SK-N-SH (cell line): Measurements from ENCODE around the gene LAMTOR1. TPM values are rescaled to one million over a fixed set of nuclear protein-coding genes. Genes with fewer than 3 reads are reported as not detected.

Experiments
- CTCF ChIA-PET: fragments of 300-600, 350-600 bp; formaldehyde crosslinking; extraction: SDS; loops from one replicate; lab custom pipeline; 2021; lab: Yijun Ruan, JAX
- POLR2A ChIA-PET: fragments of 350-600 bp; sonication (Branson Sonifier 250); formaldehyde crosslinking; extraction: SDS; loops from one replicate; lab custom pipeline; 2020; ENCODE audit warnings: antibody characterized with exemption, inconsistent platforms; lab: Yijun Ruan, JAX
- DNase-seq: peaks from one replicate; pipeline ENCODE4 v3.0.0; 2012
- H2AFZ ChIP-seq: fragments of 200-600 bp; sonication (generic); 2 replicates; pipeline ENCODE4 v1.8.1; 2016; ENCODE audit warnings: antibody characterized with exemption, mild to moderate bottlenecking, low read depth
- H3F3A ChIP-seq: fragments of 200-600 bp; sonication (generic); replicated peaks from 2 replicates; pipeline ENCODE3; 2016; ENCODE audit warnings: antibody characterized with exemption, mild to moderate bottlenecking; ENCODE audit not compliant: insufficient read depth
- H3K27ac ChIP-seq, 2 experiments: fragments of 200-500 bp in 1 of 2; fragments of 200-600 bp in 1 of 2; sonication (Bioruptor generic) in 1 of 2; sonication (generic), shearing (Covaris generic) in 1 of 2; 2 replicates each; pipeline versions ENCODE4 v1.5.1 to v1.6.1; 2014 to 2016; ENCODE audit warnings: low read depth in 2 of 2, inconsistent platforms in 1 of 2, low read length in 1 of 2, mild to moderate bottlenecking in 1 of 2, mixed read lengths in 1 of 2
- H3K27me3 ChIP-seq: fragments of 200-600 bp; sonication (generic), shearing (Covaris generic); 2 replicates; pipeline ENCODE4 v1.6.1; 2016; ENCODE audit warnings: mixed run types; ENCODE audit not compliant: insufficient read depth
- H3K36me3 ChIP-seq, 2 experiments: fragments of 200-500 bp in 1 of 2; fragments of 200-600 bp in 1 of 2; sonication (Bioruptor generic) in 1 of 2; sonication (generic) in 1 of 2; replicated peaks in 1 of 2; 2 replicates each; pipeline versions ENCODE3 to v1.5.1; 2014 to 2016; ENCODE audit warnings: low read length in 1 of 2, mild to moderate bottlenecking in 1 of 2; ENCODE audit not compliant: insufficient read depth in 2 of 2, control insufficient read depth in 1 of 2
- H3K4me1 ChIP-seq, 2 experiments: fragments of 200-500 bp in 1 of 2; fragments of 200-600 bp in 1 of 2; sonication (Bioruptor generic) in 1 of 2; sonication (generic), shearing (Covaris generic) in 1 of 2; 2 replicates each; pipeline versions ENCODE4 v1.5.1 to v1.6.1; 2014 to 2016; ENCODE audit warnings: low read depth in 1 of 2, low read length in 1 of 2, mixed run types in 1 of 2; ENCODE audit not compliant: insufficient read depth in 2 of 2, control insufficient read depth in 1 of 2
- H3K4me2 ChIP-seq: fragments of 200-600 bp; sonication (generic), shearing (Covaris generic); 2 replicates; pipeline ENCODE4 v1.6.1; 2017; ENCODE audit warnings: mixed run types
- H3K4me3 ChIP-seq, 2 experiments: fragments of 200-500 bp in 1 of 2; fragments of 200-600 bp in 1 of 2; sonication (Bioruptor generic) in 1 of 2; sonication (generic), shearing (Covaris generic) in 1 of 2; 2 replicates each; pipeline versions ENCODE4 v1.5.1 to v1.8.1; 2014 to 2016; ENCODE audit warnings: low read depth in 2 of 2, inconsistent platforms in 1 of 2, low read length in 1 of 2, mild to moderate bottlenecking in 1 of 2, mixed read lengths in 1 of 2, moderate library complexity in 1 of 2
- H3K79me2 ChIP-seq: fragments of 200-600 bp; sonication (generic); 2 replicates; pipeline ENCODE4 v1.8.1; 2017; ENCODE audit warnings: mild to moderate bottlenecking; ENCODE audit not compliant: insufficient read depth
- H3K9ac ChIP-seq: fragments of 200-600 bp; sonication (generic); 2 replicates; pipeline ENCODE4 v1.6.1; 2017; ENCODE audit warnings: mixed run types
- H3K9me2 ChIP-seq: fragments of 200-600 bp; sonication (generic); 2 replicates; pipeline ENCODE4 v1.6.1; 2017; ENCODE audit warnings: mixed run types
- H3K9me3 ChIP-seq: fragments of 200-600 bp; sonication (generic); 2 replicates; pipeline ENCODE4 v1.6.1; 2017; ENCODE audit warnings: mixed run types, mild to moderate bottlenecking, moderate library complexity
- H4K20me1 ChIP-seq: fragments of 200-600 bp; sonication (generic); 2 replicates; pipeline ENCODE4 v1.6.1; 2017; ENCODE audit warnings: mild to moderate bottlenecking, mixed run types; ENCODE audit not compliant: insufficient read depth
- CHD2 ChIP-seq: fragments of 150-350 bp; IDR thresholded peaks from 2 replicates; pipeline ENCODE4 v1.6.1; 2018; ENCODE audit warnings: low read length; ENCODE audit not compliant: partially characterized antibody
- FOXJ3 ChIP-seq: sonication (generic); formaldehyde crosslinking; IDR thresholded peaks from 2 replicates; pipeline ENCODE4 v1.5.1; 2020; ENCODE audit warnings: mild to moderate bottlenecking, missing genetic modification reagents
- FOXM1 ChIP-seq: IDR thresholded peaks from 2 replicates; pipeline ENCODE4 v1.4.0; 2012; ENCODE audit warnings: low read depth, mild to moderate bottlenecking
- GATA2 ChIP-seq: sonication (generic); formaldehyde crosslinking; IDR thresholded peaks from 2 replicates; pipeline ENCODE4 v1.5.0; 2020; ENCODE audit warnings: mild to moderate bottlenecking, missing genetic modification reagents
- JUND ChIP-seq: IDR thresholded peaks from 2 replicates; pipeline ENCODE4 v1.4.0; 2012
- MAX ChIP-seq: IDR thresholded peaks from 2 replicates; pipeline ENCODE4 v1.4.0; 2012; ENCODE audit warnings: low read depth
- MEF2A ChIP-seq: IDR thresholded peaks from 2 replicates; pipeline ENCODE4 v1.4.0; 2012; ENCODE audit warnings: low read depth, borderline replicate concordance
- NFIC ChIP-seq: IDR thresholded peaks from 2 replicates; pipeline ENCODE4 v1.4.0; 2012; ENCODE audit warnings: borderline replicate concordance
- NRF1 ChIP-seq: IDR thresholded peaks from 2 replicates; pipeline ENCODE4 v1.6.1; 2012; ENCODE audit warnings: low read depth, mild to moderate bottlenecking, low read length
- PBX3 ChIP-seq: IDR thresholded peaks from 2 replicates; pipeline ENCODE4; 2012
- POLR2AphosphoS5 ChIP-seq: IDR thresholded peaks from 2 replicates; pipeline ENCODE4 v1.6.1; 2012; ENCODE audit warnings: low read depth, low read length
- RAD21 ChIP-seq: IDR thresholded peaks from 2 replicates; pipeline ENCODE4 v1.6.1; 2012; ENCODE audit warnings: mild to moderate bottlenecking, low read length
- RCOR1 ChIP-seq: fragments of 150-350 bp; IDR thresholded peaks from 2 replicates; pipeline ENCODE4 v1.6.1; 2017; ENCODE audit warnings: antibody characterized with exemption, low read length
- REST ChIP-seq: IDR thresholded peaks from 2 replicates; pipeline ENCODE4 v1.6.1; 2012; ENCODE audit warnings: mild to moderate bottlenecking, low read depth, low read length, moderate library complexity
- RFX5 ChIP-seq: IDR thresholded peaks from 2 replicates; pipeline ENCODE4 v1.6.1; 2012; ENCODE audit warnings: mild to moderate bottlenecking, improper control_type of control experiment, low read length
- RXRA ChIP-seq: IDR thresholded peaks from 2 replicates; pipeline ENCODE4 v1.4.0; 2012; ENCODE audit warnings: low read depth, mild to moderate bottlenecking, borderline replicate concordance
- SMC3 ChIP-seq: IDR thresholded peaks from 2 replicates; pipeline ENCODE4 v1.6.1; 2012; ENCODE audit warnings: low read depth, low read length, improper control_type of control experiment
- TAF1 ChIP-seq: IDR thresholded peaks from 2 replicates; pipeline ENCODE4 v1.6.1; 2012; ENCODE audit warnings: low read depth, mild to moderate bottlenecking, low read length, moderate library complexity, borderline replicate concordance
- TCF12 ChIP-seq: IDR thresholded peaks from 2 replicates; pipeline ENCODE4 v1.4.0; 2012
- TEAD4 ChIP-seq: IDR thresholded peaks from 2 replicates; pipeline ENCODE4 v1.4.0; 2012; ENCODE audit warnings: mild to moderate bottlenecking, borderline replicate concordance; ENCODE audit not compliant: insufficient read depth
- YY1 ChIP-seq: IDR thresholded peaks from 2 replicates; pipeline ENCODE4 v1.4.0; 2012; ENCODE audit warnings: low read depth, mild to moderate bottlenecking
- WGBS: methylation state at CpG from one replicate; pipeline ENCODE4 v1.1.6; 2017; ENCODE audit warnings: low lambda C conversion rate; 5-methylcytosine and 5-hydroxymethylcytosine counted together
- polyA plus RNA-seq, 3 experiments: library from polyadenylated mRNA; depleted of rRNA; stranded (reverse); fragments of >200 nt; gene quantifications; 2 replicates each; pipeline ENCODE4 v1.2.3, GENCODE V29; 2012
- TF ChIP-seq, protein P1 (sequence below): IDR thresholded peaks from 2 replicates; pipeline ENCODE4 v1.4.0; 2012; ENCODE audit warnings: low read depth, borderline replicate concordance
- TF ChIP-seq, protein P2 (sequence below): fragments of 150-350 bp; IDR thresholded peaks from 2 replicates; pipeline ENCODE4 v1.6.1; 2016; ENCODE audit warnings: mild to moderate bottlenecking, low read depth, low read length

The LAMTOR1 gene
- polyA plus RNA-seq, 1 of the 3 experiments (the other 2 are of a cell fraction), result 128 TPM

- 36% methylated on average over 2 of the region's 2 CpGs for WGBS
- POLR2A ChIA-PET, result no interaction called here
- no peak overlapping the region for H3K4me2 ChIP-seq
- TF ChIP-seq TCF12, result no peak
- no peak for TF ChIP-seq MEF2A
- TF ChIP-seq, protein P1, sequence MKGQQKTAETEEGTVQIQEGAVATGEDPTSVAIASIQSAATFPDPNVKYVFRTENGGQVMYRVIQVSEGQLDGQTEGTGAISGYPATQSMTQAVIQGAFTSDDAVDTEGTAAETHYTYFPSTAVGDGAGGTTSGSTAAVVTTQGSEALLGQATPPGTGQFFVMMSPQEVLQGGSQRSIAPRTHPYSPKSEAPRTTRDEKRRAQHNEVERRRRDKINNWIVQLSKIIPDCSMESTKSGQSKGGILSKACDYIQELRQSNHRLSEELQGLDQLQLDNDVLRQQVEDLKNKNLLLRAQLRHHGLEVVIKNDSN, result no peak
- TF ChIP-seq JUND, result no peak
- TF ChIP-seq YY1, result no peak
- no peak for TF ChIP-seq RAD21
- TF ChIP-seq TEAD4, result no peak
- TF ChIP-seq, protein P2, sequence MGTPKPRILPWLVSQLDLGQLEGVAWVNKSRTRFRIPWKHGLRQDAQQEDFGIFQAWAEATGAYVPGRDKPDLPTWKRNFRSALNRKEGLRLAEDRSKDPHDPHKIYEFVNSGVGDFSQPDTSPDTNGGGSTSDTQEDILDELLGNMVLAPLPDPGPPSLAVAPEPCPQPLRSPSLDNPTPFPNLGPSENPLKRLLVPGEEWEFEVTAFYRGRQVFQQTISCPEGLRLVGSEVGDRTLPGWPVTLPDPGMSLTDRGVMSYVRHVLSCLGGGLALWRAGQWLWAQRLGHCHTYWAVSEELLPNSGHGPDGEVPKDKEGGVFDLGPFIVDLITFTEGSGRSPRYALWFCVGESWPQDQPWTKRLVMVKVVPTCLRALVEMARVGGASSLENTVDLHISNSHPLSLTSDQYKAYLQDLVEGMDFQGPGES, result no peak
- no peak for TF ChIP-seq SMC3
- TF ChIP-seq CHD2, result no peak
- TF ChIP-seq FOXM1, result no peak
- TF ChIP-seq NFIC, result no peak
- no peak for TF ChIP-seq FOXJ3
- no peak for TF ChIP-seq MAX
- no peak for TF ChIP-seq GATA2 (CRISPR knock-in tag)
- TF ChIP-seq RFX5, result no peak
- no peaks in the 10 kb centered on the region for H3K4me1 ChIP-seq
- no peaks in the 10 kb centered on the region for H3K36me3 ChIP-seq
- peaks cover 5% of the 10 kb centered on the region; the same call in 1 of the 2 replicates for H3K9me3 ChIP-seq
- no peaks in the 10 kb centered on the region for H3K79me2 ChIP-seq
- no peak overlapping the region for H3K27ac ChIP-seq
- DNase-seq, result no peak
- H3K4me3 ChIP-seq, result no peak overlapping the region
- H4K20me1 ChIP-seq, result no peaks in the 10 kb centered on the region
- no peaks in the 10 kb centered on the region for H3F3A ChIP-seq
- no peak overlapping the region for H3K9ac ChIP-seq
- no peaks in the 10 kb centered on the region for H3K9me2 ChIP-seq
- CTCF ChIA-PET, result interaction anchor here (1.0 to 1.5 kb wide), 3 partner anchors 11 to 303 kb away, joined by 4 to 8 read pairs (median 5); no protein-coding TSS in a partner anchor
- H3K27me3 ChIP-seq, result peaks cover 4% of the 10 kb centered on the region; the same call in 1 of the 2 replicates
- H2AFZ ChIP-seq, result no peak overlapping the region
Measured at GRCh38 chr11:72127923-72128322, 24.8 kb upstream of the LAMTOR1 start.

DNA sequence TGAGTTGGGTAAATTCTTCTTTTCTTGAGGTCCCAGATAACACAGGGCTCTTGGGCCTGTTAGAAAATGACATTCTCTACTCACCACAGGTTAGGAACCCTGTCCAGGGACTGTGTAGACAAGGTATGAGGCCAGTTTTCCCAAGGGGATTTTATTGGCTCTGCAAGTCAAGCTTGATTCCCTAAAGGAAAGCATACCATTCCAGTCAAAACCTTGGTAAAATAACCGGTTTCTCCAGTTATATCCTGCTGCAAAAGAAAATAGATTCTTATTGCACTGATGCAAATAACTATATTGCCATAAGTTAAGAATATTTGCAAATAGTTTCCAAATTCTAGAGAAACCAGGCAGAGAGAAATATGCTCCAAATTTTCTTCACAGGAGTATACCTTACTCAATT is 22.9 kb upstream of the LAMTOR1 start:
- 16% methylated on average over 1 of the region's 1 CpG for WGBS
- Histone ChIP-seq H3K4me3 (no peak overlapping the region), H3K27ac (no peak overlapping the region), H3K9me2 (no peaks in the 10 kb centered on the region), H4K20me1 (no peaks in the 10 kb centered on the region), H3K27me3 (no peaks in the 10 kb centered on the region; the same call in 1 of the 2 replicates), H3K79me2 (no peaks in the 10 kb centered on the region), H3K9me3 (peaks cover 5% of the 10 kb centered on the region; the same call in 1 of the 2 replicates), H3K4me1 (no peaks in the 10 kb centered on the region), H2AFZ (no peak overlapping the region), H3K9ac (no peak overlapping the region), H3K36me3 (no peaks in the 10 kb centered on the region), H3F3A (no peaks in the 10 kb centered on the region), H3K4me2 (no peak overlapping the region)
- TF ChIP-seq REST (no peak), NRF1 (no peak), JUND (no peak), TAF1 (no peak), RXRA (no peak), POLR2AphosphoS5 (no peak), PBX3 (no peak), RCOR1 (no peak)
- TF ChIP-seq, protein P2, result no peak
- CTCF ChIA-PET, result interaction anchor here (0.8 to 2.2 kb wide), 5 partner anchors 15 to 309 kb away, joined by 3 to 12 read pairs (median 4); partner anchors contain the start of genes CLPB and XNDC1N
- no peak for DNase-seq
- POLR2A ChIA-PET, result no interaction called here
